CD1c-positive myeloid dendritic cell (primary cell): ENCODE measurements around the gene PPARG.
A peak's percentile ranks its signal among the peaks of the same experiment; 100 is the strongest.

ENCODE experiments used
- DNase-seq: peaks from one replicate; pipeline ENCODE4 v3.0.0-alpha.2; 2016; ENCODE audit errors: extremely low spot score

Gene PPARG

GRCh38 chr3:12479919-12480427 is 191.1 kb downstream of the PPARG start:
- peak; percentile 68 for DNase-seq

- no peak for DNase-seq
These were observed 194.5 kb downstream of the PPARG start for GRCh38 chr3:12483410-12483809.

- DNase-seq, result no peak
These were observed 195.0 kb downstream of the PPARG start for GRCh38 chr3:12483872-12484197.
